ENCODE measurements around the gene ARRDC5.

DNA sequence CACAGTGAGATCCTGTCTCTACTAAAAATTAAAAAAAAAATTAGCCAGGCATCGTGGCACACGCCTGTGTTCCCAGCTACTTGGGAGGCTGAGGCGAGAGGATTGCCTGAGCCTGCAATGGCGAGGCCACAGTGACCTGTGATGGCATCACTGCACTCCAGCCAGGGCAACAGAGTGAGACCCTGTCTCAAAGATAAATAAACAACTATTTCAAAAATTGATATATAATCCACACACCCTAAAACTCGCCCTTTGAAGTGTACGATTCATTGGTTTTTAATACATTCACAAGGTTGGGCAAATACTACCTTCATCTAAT is 59.1 kb downstream of the ARRDC5 start:
- TF ChIP-seq CTCF (IDR thresholded peaks at IDR 0.05) (no peak), POLR2A (IDR thresholded peaks at IDR 0.05) (no peak)

All from body of pancreas (tissue), 4 donors.